GM19463 (cell line): ENCODE data around the gene GRAMD1A.

Experiments used
- ATAC-seq: cut with Tn5 transposase; IDR thresholded peaks from one replicate; pipeline ENCODE4 v1.9.1; 2021; ENCODE audit warnings: mild to moderate bottlenecking, moderate library complexity; ENCODE audit not compliant: unreplicated experiment

Gene GRAMD1A

GRCh38 chr19:35069696-35070095, 69.6 kb downstream of the GRAMD1A start:
- ATAC-seq = no peak

- ATAC-seq = no peak
Measured at GRCh38 chr19:35070471-35070870, 70.3 kb downstream of the GRAMD1A start.

GRCh38 chr19:35073516-35073915, 73.4 kb downstream of the GRAMD1A start:
- no peak for ATAC-seq

- ATAC-seq = no peak
Measured at GRCh38 chr19:35073941-35074340, 73.8 kb downstream of the GRAMD1A start.

GRCh38 chr19:35074426-35075201, 74.5 kb downstream of the GRAMD1A start:
- no peak for ATAC-seq

- no peak for ATAC-seq
Measured at GRCh38 chr19:35075202-35076025, 75.3 kb downstream of the GRAMD1A start.

GRCh38 chr19:35076026-35076370, 75.9 kb downstream of the GRAMD1A start:
- ATAC-seq = no peak
